ENCODE results near the gene EPHB1. TPM values are rescaled to one million over a fixed set of nuclear protein-coding genes. Genes with fewer than 3 reads are reported as not detected.

The EPHB1 gene
- total RNA-seq, 1 donor from 2014 or later, result 1.8 TPM

DNA sequence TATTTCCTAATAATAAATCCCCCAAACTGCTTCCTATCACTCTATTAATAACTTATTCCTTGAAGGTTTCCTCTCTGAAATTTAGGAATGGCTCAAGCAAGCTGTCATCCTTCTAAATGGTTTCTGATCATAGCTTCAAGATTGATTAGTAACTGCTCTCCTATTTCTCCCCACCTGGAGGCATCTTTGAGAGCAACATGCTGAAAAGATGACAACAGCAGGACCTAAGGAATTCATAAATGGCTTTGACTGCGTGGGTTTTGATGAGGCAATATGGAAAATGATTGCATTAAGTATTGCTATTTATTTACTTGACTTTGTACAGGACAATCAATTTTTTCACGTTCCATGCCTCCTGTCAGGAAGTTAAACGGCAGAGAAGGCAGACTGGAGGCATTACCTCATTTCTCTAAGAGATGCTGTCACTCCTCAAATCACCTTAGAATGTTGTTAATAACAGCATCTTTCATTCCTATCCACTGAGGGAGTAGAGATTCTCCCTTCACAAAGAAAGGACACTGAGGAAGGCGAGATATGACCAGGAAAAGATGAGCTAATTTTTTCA lies 256.4 kb downstream of the EPHB1 start:
- Mint-ChIP-seq H3K4me3 (ENCODE audit: low read depth) (no peak overlapping the region), H3K9me3 (ENCODE audit: low read depth) (no peaks in the 10 kb centered on the region), H3K27ac (no peak overlapping the region), H3K27me3 (no peaks in the 10 kb centered on the region), H3K36me3 (ENCODE audit: insufficient read depth) (no peaks in the 10 kb centered on the region), H3K4me1 (ENCODE audit: low read depth) (peaks cover 4% of the 10 kb centered on the region)
- DNase-seq (ENCODE audit: low spot score, unreplicated experiment), result no peak
- TF ChIP-seq CTCF (IDR thresholded peaks at IDR 0.05; ENCODE audit: unreplicated experiment), result no peak

GRCh38 chr3:135055449-135055848 lies 260.4 kb downstream of the EPHB1 start:
- Mint-ChIP-seq H3K4me3 (ENCODE audit: low read depth) (no peak overlapping the region), H3K27ac (no peak overlapping the region), H3K27me3 (peaks cover 3% of the 10 kb centered on the region), H3K9me3 (ENCODE audit: low read depth) (no peaks in the 10 kb centered on the region), H3K36me3 (ENCODE audit: insufficient read depth) (no peaks in the 10 kb centered on the region), H3K4me1 (ENCODE audit: low read depth) (no peaks in the 10 kb centered on the region)
- TF ChIP-seq CTCF (IDR thresholded peaks at IDR 0.05; ENCODE audit: unreplicated experiment), result no peak
- DNase-seq (ENCODE audit: low spot score, unreplicated experiment), result no peak

DNA sequence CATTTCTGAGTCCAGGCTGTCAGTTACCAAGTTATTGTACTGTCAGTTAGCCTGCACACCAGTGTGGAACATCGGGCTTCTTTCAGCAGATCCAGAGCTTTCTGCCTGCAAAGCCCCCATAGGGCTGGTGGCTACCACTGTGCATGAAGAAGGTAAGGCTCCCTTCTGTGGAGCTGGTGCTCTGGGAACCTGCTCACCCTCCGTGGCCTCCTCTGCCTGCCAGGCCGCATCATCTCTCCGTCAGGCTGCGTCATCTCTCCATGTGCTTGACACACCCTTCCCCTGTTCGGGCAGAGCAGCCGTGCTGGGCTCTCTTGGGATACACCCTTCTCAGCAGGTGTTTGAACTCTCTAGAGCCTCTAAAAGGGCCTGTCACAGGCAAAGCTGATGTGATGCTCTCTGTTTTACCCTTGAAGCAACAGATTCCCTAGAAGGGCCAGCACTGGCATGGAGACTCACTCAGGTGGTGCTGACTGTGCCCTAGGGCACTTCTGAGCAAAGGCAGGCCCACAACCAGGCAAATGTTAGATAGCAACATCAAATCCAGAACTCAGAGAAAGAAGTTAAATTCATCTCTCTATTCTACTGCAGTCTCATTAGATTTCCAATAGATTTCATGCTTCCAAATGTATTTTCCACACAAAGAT lies 261.1 kb downstream of the EPHB1 start:
- Mint-ChIP-seq H3K27me3 (peaks cover 3% of the 10 kb centered on the region), H3K4me1 (ENCODE audit: low read depth) (no peaks in the 10 kb centered on the region), H3K4me3 (ENCODE audit: low read depth) (no peak overlapping the region), H3K27ac (no peak overlapping the region), H3K9me3 (ENCODE audit: low read depth) (no peaks in the 10 kb centered on the region), H3K36me3 (ENCODE audit: insufficient read depth) (no peaks in the 10 kb centered on the region)
- TF ChIP-seq CTCF (IDR thresholded peaks at IDR 0.05; ENCODE audit: unreplicated experiment), result no peak
- DNase-seq (ENCODE audit: low spot score, unreplicated experiment), result no peak

DNA sequence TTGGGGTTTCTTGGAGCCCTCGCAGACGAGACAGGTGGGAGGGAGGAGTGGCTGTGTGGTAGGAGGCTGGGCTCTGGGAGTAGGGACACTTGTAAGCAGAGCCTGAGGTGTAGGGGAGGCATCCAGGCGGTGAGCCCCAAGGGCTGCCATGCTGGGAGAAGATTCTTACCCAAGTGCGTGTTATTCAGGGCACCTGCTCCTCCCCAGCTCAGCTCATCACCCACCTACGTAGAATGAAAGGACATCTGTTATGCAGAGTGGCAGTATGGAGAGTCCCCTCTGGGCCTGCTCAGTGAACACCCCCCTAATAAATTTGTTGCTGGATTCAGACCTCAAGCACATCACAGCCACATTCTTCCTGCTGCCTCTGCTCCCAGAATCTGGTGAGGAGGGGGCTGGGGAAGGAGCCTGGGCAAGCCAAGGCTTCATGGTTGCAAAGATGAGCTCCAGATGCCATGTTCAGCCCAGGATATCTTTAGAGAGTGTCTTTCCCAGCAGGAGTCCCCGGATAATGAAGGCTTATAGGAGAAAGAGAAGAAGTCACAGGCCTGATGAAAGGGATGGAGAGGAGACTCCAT lies 261.8 kb downstream of the EPHB1 start:
- H3K27me3 Mint-ChIP-seq, result peaks cover 3% of the 10 kb centered on the region
- H3K27ac Mint-ChIP-seq, result no peak overlapping the region
- no peaks in the 10 kb centered on the region for H3K36me3 Mint-ChIP-seq (ENCODE audit: insufficient read depth)
- H3K4me1 Mint-ChIP-seq (ENCODE audit: low read depth), result no peaks in the 10 kb centered on the region
- TF ChIP-seq CTCF (IDR thresholded peaks at IDR 0.05; ENCODE audit: unreplicated experiment), result no peak
- H3K9me3 Mint-ChIP-seq (ENCODE audit: low read depth), result no peaks in the 10 kb centered on the region
- DNase-seq (ENCODE audit: low spot score, unreplicated experiment), result no peak
- H3K4me3 Mint-ChIP-seq (ENCODE audit: low read depth), result no peak overlapping the region

DNA sequence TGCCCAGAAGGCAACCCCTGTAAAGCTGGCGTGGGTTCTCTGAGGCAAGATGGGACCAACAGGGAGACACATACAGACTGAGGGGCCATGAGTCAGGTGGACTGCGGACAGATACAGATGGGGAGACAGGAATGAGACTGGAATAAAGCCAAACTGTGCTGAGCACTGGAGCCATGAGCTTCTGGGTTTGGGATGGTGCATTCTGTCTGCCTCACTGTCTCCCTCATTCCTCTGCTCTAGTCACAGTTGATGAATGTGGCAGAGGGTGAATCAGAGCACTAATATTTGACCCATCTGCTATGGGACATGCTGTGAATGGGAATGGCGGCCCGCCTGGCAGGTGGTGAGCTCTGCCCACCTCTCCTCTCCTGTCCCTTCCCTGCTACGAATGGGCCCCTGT lies 262.9 kb downstream of the EPHB1 start:
- TF ChIP-seq CTCF (IDR thresholded peaks at IDR 0.05; ENCODE audit: unreplicated experiment), result no peak
- Mint-ChIP-seq H3K4me1 (ENCODE audit: low read depth) (no peaks in the 10 kb centered on the region), H3K36me3 (ENCODE audit: insufficient read depth) (no peaks in the 10 kb centered on the region), H3K27me3 (peaks cover 3% of the 10 kb centered on the region), H3K4me3 (ENCODE audit: low read depth) (no peak overlapping the region), H3K9me3 (ENCODE audit: low read depth) (peaks cover 6% of the 10 kb centered on the region), H3K27ac (no peak overlapping the region)
- DNase-seq (ENCODE audit: low spot score, unreplicated experiment), result no peak
